Keratinocyte (primary cell): ENCODE results near the gene CAPN5.

Experiments used
- EZH2 ChIP-seq: IDR thresholded peaks from one replicate; pipeline ENCODE4 v1.6.1; 2012; ENCODE audit warnings: inconsistent platforms, mild to moderate bottlenecking, low read length, moderate library complexity
- TF ChIP-seq, protein P1 (sequence below), 3 experiments: IDR thresholded peaks in 1 of 3; conservative IDR thresholded peaks in 1 of 3; optimal IDR thresholded peaks in 1 of 3; 2 replicates in 2 of 3; 3 replicates in 1 of 3; pipeline versions ENCODE3 to v1.5.1; 2011; ENCODE audit warnings: low read length in 3 of 3, mild to moderate bottlenecking in 3 of 3, moderate library complexity in 2 of 3, control low read depth in 1 of 3, inconsistent platforms in 1 of 3; ENCODE audit not compliant: insufficient read depth in 2 of 3; ENCODE audit errors: extremely low read depth in 1 of 3

DNA sequence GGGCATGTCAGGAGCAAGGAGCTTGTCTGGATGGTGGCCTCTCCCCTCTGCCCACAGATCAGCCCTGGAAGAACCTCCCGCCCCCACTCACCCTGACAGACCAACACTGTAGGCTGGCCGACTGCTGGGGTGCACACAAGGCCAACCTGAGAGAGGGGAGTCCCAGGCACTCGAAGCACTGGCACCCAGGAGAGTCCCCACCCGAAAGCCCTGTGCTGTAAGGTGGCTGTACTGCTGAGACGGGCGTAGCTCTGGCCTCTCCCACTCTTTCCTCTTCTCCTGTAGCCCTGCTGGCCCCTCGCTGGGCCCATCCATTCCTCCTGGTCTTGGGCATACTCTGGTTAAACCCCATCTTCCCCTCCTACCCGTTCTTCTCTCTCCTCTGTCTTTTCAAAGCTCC, 101.0 kb downstream of the CAPN5 start:
- TF ChIP-seq, protein P1, sequence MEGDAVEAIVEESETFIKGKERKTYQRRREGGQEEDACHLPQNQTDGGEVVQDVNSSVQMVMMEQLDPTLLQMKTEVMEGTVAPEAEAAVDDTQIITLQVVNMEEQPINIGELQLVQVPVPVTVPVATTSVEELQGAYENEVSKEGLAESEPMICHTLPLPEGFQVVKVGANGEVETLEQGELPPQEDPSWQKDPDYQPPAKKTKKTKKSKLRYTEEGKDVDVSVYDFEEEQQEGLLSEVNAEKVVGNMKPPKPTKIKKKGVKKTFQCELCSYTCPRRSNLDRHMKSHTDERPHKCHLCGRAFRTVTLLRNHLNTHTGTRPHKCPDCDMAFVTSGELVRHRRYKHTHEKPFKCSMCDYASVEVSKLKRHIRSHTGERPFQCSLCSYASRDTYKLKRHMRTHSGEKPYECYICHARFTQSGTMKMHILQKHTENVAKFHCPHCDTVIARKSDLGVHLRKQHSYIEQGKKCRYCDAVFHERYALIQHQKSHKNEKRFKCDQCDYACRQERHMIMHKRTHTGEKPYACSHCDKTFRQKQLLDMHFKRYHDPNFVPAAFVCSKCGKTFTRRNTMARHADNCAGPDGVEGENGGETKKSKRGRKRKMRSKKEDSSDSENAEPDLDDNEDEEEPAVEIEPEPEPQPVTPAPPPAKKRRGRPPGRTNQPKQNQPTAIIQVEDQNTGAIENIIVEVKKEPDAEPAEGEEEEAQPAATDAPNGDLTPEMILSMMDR (optimal IDR thresholded peaks at IDR 0.05 in 1 of 3, IDR thresholded peaks at IDR 0.05 in 1 of 3, conservative IDR thresholded peaks at IDR 0.05 in 1 of 3; ENCODE audit: extremely low read depth in 1 of 3, insufficient read depth in 2 of 3, low read length in 3 of 3) = no peak
- TF ChIP-seq EZH2 = no peak
